Karpas-422 (cell line): ENCODE results near the gene ZXDC. TPM values are rescaled to one million over a fixed set of nuclear protein-coding genes. Genes with fewer than 3 reads are reported as not detected.

Source experiments
- DNase-seq: peaks from one replicate; pipeline ENCODE4 v3.0.0-alpha.2; 2015
- H2AFZ ChIP-seq: fragments of 200-600 bp; sonication (generic); 2 replicates; pipeline ENCODE4 v1.6.1; 2014; ENCODE audit warnings: antibody characterized with exemption, low read length, mixed read lengths
- H3K27ac ChIP-seq: fragments of 200-600 bp; sonication (generic); 2 replicates; pipeline ENCODE4 v1.5.1; 2014; ENCODE audit warnings: mild to moderate bottlenecking, low read length, moderate library complexity
- H3K27me3 ChIP-seq: fragments of 200-600 bp; sonication (generic); 2 replicates; pipeline ENCODE4 v1.6.1; 2014; ENCODE audit warnings: low read length, mixed read lengths
- H3K36me3 ChIP-seq: fragments of 200-600 bp; sonication (generic); 2 replicates; pipeline ENCODE4 v1.6.1; 2014; ENCODE audit warnings: low read length, mixed read lengths; ENCODE audit not compliant: insufficient read depth
- H3K4me1 ChIP-seq: fragments of 200-600 bp; sonication (generic); 2 replicates; pipeline ENCODE4 v1.6.1; 2014; ENCODE audit warnings: mild to moderate bottlenecking, low read length, mixed read lengths
- H3K4me2 ChIP-seq: fragments of 200-600 bp; sonication (generic); 2 replicates; pipeline ENCODE4 v1.6.1; 2014; ENCODE audit warnings: low read length, low read depth, mild to moderate bottlenecking; ENCODE audit not compliant: poor library complexity, severe bottlenecking
- H3K4me3 ChIP-seq: fragments of 200-600 bp; sonication (generic); 2 replicates; pipeline ENCODE4 v1.5.1; 2014; ENCODE audit warnings: mild to moderate bottlenecking, antibody characterized with exemption, low read length, mixed read lengths
- H3K79me2 ChIP-seq: fragments of 200-600 bp; sonication (generic); 2 replicates; pipeline ENCODE4 v1.6.1; 2014; ENCODE audit warnings: mild to moderate bottlenecking, low read length, mixed read lengths
- H3K9ac ChIP-seq: fragments of 200-600 bp; sonication (generic); 2 replicates; pipeline ENCODE4 v1.6.0; 2014; ENCODE audit warnings: low read length
- H3K9me2 ChIP-seq: fragments of 200-600 bp; sonication (generic), shearing (Covaris generic); replicated peaks from 2 replicates; pipeline ENCODE4 v1.6.0; 2014; ENCODE audit warnings: mild to moderate bottlenecking, low read length, moderate library complexity; ENCODE audit not compliant: insufficient read depth
- H3K9me3 ChIP-seq: fragments of 300-700, 200-600 bp; sonication (generic); 2 replicates; pipeline ENCODE4 v1.6.1; 2014; ENCODE audit warnings: low read length, mixed read lengths
- H4K20me1 ChIP-seq: fragments of 200-600 bp; sonication (generic); 2 replicates; pipeline ENCODE4 v1.6.1; 2014; ENCODE audit warnings: mild to moderate bottlenecking, antibody characterized with exemption, low read length, low read depth; ENCODE audit not compliant: insufficient read depth
- total RNA-seq: library from RNA; depleted of rRNA; stranded (reverse); fragments of >200 nt; shearing (Covaris generic); gene quantifications from 2 replicates; pipeline ENCODE4 v1.2.3, GENCODE V29; 2014; ENCODE audit warnings: low replicate concordance

ZXDC gene
- total RNA-seq, 1 experiment from 2014 or later = 18.9 TPM

- Histone ChIP-seq H3K4me2 (no peak overlapping the region), H3K27ac (no peak overlapping the region), H3K9me2 (no peaks in the 10 kb centered on the region), H4K20me1 (no peaks in the 10 kb centered on the region), H3K36me3 (no peaks in the 10 kb centered on the region), H3K9ac (no peak overlapping the region), H3K9me3 (no peaks in the 10 kb centered on the region), H3K79me2 (no peaks in the 10 kb centered on the region), H2AFZ (no peak overlapping the region), H3K4me1 (no peaks in the 10 kb centered on the region), H3K27me3 (no peaks in the 10 kb centered on the region), H3K4me3 (no peak overlapping the region)
- no peak for DNase-seq
These were observed 28.0 kb upstream of the ZXDC start for GRCh38 chr3:126503701-126504100.

GRCh38 chr3:126502656-126503055 lies 27.0 kb upstream of the ZXDC start:
- H3K9ac ChIP-seq = no peak overlapping the region
- no peak overlapping the region for H3K27ac ChIP-seq
- H3K4me1 ChIP-seq = no peaks in the 10 kb centered on the region
- H3K79me2 ChIP-seq = no peaks in the 10 kb centered on the region
- no peak overlapping the region for H3K4me3 ChIP-seq
- H3K9me2 ChIP-seq = no peaks in the 10 kb centered on the region
- no peak for DNase-seq
- H3K4me2 ChIP-seq = no peak overlapping the region
- H3K9me3 ChIP-seq = no peaks in the 10 kb centered on the region
- no peaks in the 10 kb centered on the region for H3K36me3 ChIP-seq
- H4K20me1 ChIP-seq = no peaks in the 10 kb centered on the region
- H3K27me3 ChIP-seq = no peaks in the 10 kb centered on the region
- no peak overlapping the region for H2AFZ ChIP-seq

- DNase-seq = no peak
- Histone ChIP-seq H3K9ac (no peak overlapping the region), H3K9me3 (no peaks in the 10 kb centered on the region), H3K79me2 (no peaks in the 10 kb centered on the region), H3K4me2 (no peak overlapping the region), H3K4me3 (no peak overlapping the region), H3K36me3 (no peaks in the 10 kb centered on the region), H3K4me1 (no peaks in the 10 kb centered on the region), H2AFZ (no peak overlapping the region), H3K9me2 (no peaks in the 10 kb centered on the region), H3K27ac (no peak overlapping the region), H4K20me1 (no peaks in the 10 kb centered on the region), H3K27me3 (no peaks in the 10 kb centered on the region)
These were observed 26.0 kb upstream of the ZXDC start for GRCh38 chr3:126501736-126502135.

- H3K27ac ChIP-seq = no peak overlapping the region
- no peaks in the 10 kb centered on the region for H3K9me2 ChIP-seq
- H3K4me3 ChIP-seq = no peak overlapping the region
- no peaks in the 10 kb centered on the region for H3K9me3 ChIP-seq
- DNase-seq = no peak
- H3K27me3 ChIP-seq = no peaks in the 10 kb centered on the region
- H3K4me2 ChIP-seq = no peak overlapping the region
- H3K4me1 ChIP-seq = no peaks in the 10 kb centered on the region
- no peaks in the 10 kb centered on the region for H3K36me3 ChIP-seq
- H3K9ac ChIP-seq = no peak overlapping the region
- no peaks in the 10 kb centered on the region for H3K79me2 ChIP-seq
- no peak overlapping the region for H2AFZ ChIP-seq
- H4K20me1 ChIP-seq = no peaks in the 10 kb centered on the region
These were observed 25.4 kb upstream of the ZXDC start for GRCh38 chr3:126501054-126501453.

GRCh38 chr3:126500016-126500415 lies 24.3 kb upstream of the ZXDC start:
- DNase-seq = no peak

GRCh38 chr3:126499401-126499800 lies 23.7 kb upstream of the ZXDC start:
- H3K9me2 ChIP-seq = no peaks in the 10 kb centered on the region
- no peak overlapping the region for H3K4me2 ChIP-seq
- H3K36me3 ChIP-seq = no peaks in the 10 kb centered on the region
- H3K9me3 ChIP-seq = no peaks in the 10 kb centered on the region
- no peaks in the 10 kb centered on the region for H3K4me1 ChIP-seq
- H4K20me1 ChIP-seq = no peaks in the 10 kb centered on the region
- H3K27me3 ChIP-seq = no peaks in the 10 kb centered on the region
- H3K9ac ChIP-seq = no peak overlapping the region
- H3K4me3 ChIP-seq = no peak overlapping the region
- H3K79me2 ChIP-seq = no peaks in the 10 kb centered on the region
- no peak for DNase-seq
- no peak overlapping the region for H3K27ac ChIP-seq
- H2AFZ ChIP-seq = no peak overlapping the region

More at GRCh38 chr3:126500016-126500415, 24.3 kb upstream of the ZXDC start:
- Histone ChIP-seq H2AFZ (no peak overlapping the region), H3K4me2 (no peak overlapping the region), H3K27ac (no peak overlapping the region), H3K9me3 (no peaks in the 10 kb centered on the region), H3K27me3 (no peaks in the 10 kb centered on the region), H3K9me2 (no peaks in the 10 kb centered on the region), H3K36me3 (no peaks in the 10 kb centered on the region), H3K9ac (no peak overlapping the region), H3K79me2 (no peaks in the 10 kb centered on the region), H4K20me1 (no peaks in the 10 kb centered on the region), H3K4me3 (no peak overlapping the region), H3K4me1 (no peaks in the 10 kb centered on the region)

- H3K9me3 ChIP-seq = no peaks in the 10 kb centered on the region
- no peaks in the 10 kb centered on the region for H3K4me1 ChIP-seq
- H3K9me2 ChIP-seq = no peaks in the 10 kb centered on the region
- H4K20me1 ChIP-seq = no peaks in the 10 kb centered on the region
- H3K4me3 ChIP-seq = no peak overlapping the region
- H3K4me2 ChIP-seq = no peak overlapping the region
- no peak overlapping the region for H3K9ac ChIP-seq
- no peaks in the 10 kb centered on the region for H3K79me2 ChIP-seq
- DNase-seq = no peak
- no peaks in the 10 kb centered on the region for H3K36me3 ChIP-seq
- H3K27me3 ChIP-seq = no peaks in the 10 kb centered on the region
- H2AFZ ChIP-seq = no peak overlapping the region
- no peak overlapping the region for H3K27ac ChIP-seq
These were observed 23.2 kb upstream of the ZXDC start for GRCh38 chr3:126498929-126499328.

- Histone ChIP-seq H3K9me2 (no peaks in the 10 kb centered on the region), H3K27me3 (no peaks in the 10 kb centered on the region), H3K9ac (no peak overlapping the region), H3K4me2 (no peak overlapping the region), H3K27ac (no peak overlapping the region), H3K9me3 (no peaks in the 10 kb centered on the region), H3K36me3 (no peaks in the 10 kb centered on the region), H3K4me1 (no peaks in the 10 kb centered on the region), H3K4me3 (no peak overlapping the region), H2AFZ (no peak overlapping the region), H3K79me2 (no peaks in the 10 kb centered on the region), H4K20me1 (no peaks in the 10 kb centered on the region)
- DNase-seq = no peak
These were observed 22.8 kb upstream of the ZXDC start for GRCh38 chr3:126498461-126498860.

GRCh38 chr3:126497956-126498355 lies 22.3 kb upstream of the ZXDC start:
- H3K9me2 ChIP-seq = no peaks in the 10 kb centered on the region
- H2AFZ ChIP-seq = no peak overlapping the region
- H3K27ac ChIP-seq = no peak overlapping the region

More at GRCh38 chr3:126497956-126498355, 22.3 kb upstream of the ZXDC start:
- no peaks in the 10 kb centered on the region for H3K36me3 ChIP-seq
- H3K4me3 ChIP-seq = no peak overlapping the region
- H3K9me3 ChIP-seq = no peaks in the 10 kb centered on the region
- H3K27me3 ChIP-seq = no peaks in the 10 kb centered on the region
- H3K4me2 ChIP-seq = no peak overlapping the region
- DNase-seq = no peak
- H3K79me2 ChIP-seq = no peaks in the 10 kb centered on the region
- H3K4me1 ChIP-seq = no peaks in the 10 kb centered on the region
- H3K9ac ChIP-seq = no peak overlapping the region
- H4K20me1 ChIP-seq = no peaks in the 10 kb centered on the region
